ENCODE measurements around the gene LTO1. TPM values are rescaled to one million over a fixed set of nuclear protein-coding genes. Genes with fewer than 3 reads are reported as not detected.
A peak's percentile ranks its signal among the peaks of the same experiment; 100 is the strongest.

The LTO1 gene
- total and polyA plus RNA-seq, 2 of the 13 experiments (the other 11 are each of a cell fraction or from before 2014, with no cell fraction given), result 11.8 to 15.0 TPM

DNA sequence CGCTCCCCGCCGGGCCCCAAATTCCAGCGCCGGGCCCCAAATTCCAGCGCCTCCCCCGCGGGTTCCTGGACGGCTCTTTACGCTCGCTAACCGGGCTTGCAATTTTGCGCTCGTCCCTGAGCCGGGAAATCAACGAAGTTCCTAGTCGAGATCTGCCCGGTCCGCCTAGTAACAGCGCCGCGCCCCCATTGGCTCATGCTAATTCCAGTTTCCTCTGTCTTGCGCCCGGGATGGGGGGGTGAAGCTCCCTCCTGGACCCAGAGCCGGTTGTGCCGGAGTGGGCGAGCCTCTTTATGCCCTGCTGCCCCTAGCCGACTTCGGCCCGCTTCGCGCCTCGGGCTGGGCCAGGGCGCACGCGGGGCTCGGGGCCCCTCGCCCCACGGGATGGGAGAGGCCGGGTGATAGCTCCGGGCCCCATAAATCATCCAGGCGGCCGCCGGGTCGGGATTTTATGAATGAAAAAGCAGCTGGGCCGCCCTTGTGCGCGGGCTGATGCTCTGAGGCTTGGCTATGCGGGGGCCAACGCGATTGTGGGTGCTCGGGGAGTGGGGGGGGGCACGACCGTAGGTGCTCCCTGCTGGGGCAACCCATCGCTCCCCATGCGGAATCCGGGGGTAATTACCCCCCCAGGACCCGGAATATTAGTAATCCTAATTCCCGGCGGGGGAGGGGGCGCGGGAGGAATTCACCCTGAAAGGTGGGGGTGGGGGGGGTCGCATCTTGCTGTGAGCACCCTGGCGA is 36.0 kb downstream of the LTO1 start (continued):
- no peak for TF ChIP-seq NCOA1 (CRISPR knock-in tag; IDR thresholded peaks at IDR 0.05)
- TF ChIP-seq PAF1 (CRISPR knock-in tag; IDR thresholded peaks at IDR 0.05), result no peak
- no peak for TF ChIP-seq EZH2 (conservative IDR thresholded peaks at IDR 0.05; ENCODE audit: low read depth, low read length)
- no peak for TF ChIP-seq HMGA1 (CRISPR knock-in tag; conservative IDR thresholded peaks at IDR 0.05)
- peak; percentile 32; the same call in 1 of the 2 replicates for TF ChIP-seq ELF3 (CRISPR knock-in tag; IDR thresholded peaks at IDR 0.05)
- TF ChIP-seq, protein P1, sequence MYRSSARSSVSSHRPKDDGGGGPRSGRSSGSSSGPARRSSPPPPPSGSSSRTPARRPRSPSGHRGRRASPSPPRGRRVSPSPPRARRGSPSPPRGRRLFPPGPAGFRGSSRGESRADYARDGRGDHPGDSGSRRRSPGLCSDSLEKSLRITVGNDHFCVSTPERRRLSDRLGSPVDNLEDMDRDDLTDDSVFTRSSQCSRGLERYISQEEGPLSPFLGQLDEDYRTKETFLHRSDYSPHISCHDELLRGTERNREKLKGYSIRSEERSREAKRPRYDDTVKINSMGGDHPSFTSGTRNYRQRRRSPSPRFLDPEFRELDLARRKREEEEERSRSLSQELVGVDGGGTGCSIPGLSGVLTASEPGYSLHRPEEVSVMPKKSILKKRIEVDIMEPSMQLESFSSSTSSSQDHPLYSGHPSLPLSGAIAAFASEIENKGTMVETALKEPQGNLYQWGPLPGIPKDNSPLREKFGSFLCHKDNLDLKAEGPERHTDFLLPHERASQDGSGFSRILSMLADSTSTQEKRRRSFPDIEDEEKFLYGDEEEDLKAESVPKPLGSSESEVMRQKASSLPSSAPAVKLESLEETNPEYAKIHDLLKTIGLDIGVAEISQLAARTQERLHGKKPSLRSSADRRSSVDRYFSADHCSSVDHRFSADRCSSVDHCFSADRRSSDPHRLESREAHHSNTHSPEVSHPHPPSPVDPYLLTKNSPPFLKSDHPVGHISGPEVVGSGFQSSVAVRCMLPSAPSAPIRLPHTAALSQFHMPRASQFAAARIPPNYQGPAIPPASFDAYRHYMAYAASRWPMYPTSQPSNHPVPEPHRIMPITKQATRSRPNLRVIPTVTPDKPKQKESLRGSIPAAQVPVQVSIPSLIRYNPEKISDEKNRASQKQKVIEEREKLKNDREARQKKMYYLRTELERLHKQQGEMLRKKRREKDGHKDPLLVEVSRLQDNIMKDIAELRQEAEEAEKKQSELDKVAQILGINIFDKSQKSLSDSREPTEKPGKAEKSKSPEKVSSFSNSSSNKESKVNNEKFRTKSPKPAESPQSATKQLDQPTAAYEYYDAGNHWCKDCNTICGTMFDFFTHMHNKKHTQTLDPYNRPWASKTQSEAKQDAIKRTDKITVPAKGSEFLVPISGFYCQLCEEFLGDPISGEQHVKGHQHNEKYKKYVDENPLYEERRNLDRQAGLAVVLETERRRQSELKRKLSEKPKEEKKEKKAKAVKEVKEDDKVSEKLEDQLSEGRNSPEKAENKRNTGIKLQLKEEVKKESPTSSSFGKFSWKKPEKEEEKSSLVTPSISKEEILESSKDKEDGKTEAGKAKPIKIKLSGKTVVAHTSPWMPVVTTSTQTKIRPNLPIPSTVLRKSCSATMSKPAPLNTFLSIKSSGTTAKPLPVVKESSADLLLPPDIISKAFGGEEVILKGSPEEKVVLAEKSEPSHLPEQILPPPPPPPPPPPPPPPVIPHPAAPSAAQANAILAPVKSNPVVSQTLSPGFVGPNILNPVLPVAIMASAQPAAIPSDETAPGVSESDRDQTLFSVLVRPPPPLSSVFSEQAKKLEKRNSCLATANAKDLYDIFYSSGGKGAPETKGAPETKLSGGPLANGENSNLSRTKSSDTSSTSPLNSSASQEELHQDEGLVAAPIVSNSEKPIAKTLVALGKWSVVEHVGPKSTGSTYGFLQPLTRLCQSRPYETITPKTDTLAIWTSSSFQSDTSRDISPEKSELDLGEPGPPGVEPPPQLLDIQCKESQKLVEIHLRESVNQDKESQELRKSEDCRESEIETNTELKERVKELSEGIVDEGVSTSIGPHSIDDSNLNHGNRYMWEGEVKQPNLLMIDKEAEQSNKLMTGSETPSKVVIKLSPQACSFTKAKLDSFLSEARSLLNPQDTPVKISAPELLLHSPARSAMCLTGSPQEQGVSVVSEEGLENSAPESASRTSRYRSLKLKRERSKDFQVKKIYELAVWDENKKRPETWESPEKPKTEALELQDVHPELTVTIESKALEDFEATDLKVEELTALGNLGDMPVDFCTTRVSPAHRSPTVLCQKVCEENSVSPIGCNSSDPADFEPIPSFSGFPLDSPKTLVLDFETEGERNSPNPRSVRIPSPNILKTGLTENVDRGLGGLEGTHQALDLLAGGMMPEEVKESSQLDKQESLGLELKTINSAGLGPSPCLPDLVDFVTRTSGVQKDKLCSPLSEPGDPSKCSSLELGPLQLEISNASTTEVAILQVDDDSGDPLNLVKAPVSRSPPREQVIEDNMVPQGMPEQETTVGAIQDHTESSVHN (CRISPR knock-in tag; IDR thresholded peaks at IDR 0.05), result no peak
- TF ChIP-seq ZNF713 (CRISPR knock-in tag; IDR thresholded peaks at IDR 0.05), result no peak
- TF ChIP-seq, protein P2, sequence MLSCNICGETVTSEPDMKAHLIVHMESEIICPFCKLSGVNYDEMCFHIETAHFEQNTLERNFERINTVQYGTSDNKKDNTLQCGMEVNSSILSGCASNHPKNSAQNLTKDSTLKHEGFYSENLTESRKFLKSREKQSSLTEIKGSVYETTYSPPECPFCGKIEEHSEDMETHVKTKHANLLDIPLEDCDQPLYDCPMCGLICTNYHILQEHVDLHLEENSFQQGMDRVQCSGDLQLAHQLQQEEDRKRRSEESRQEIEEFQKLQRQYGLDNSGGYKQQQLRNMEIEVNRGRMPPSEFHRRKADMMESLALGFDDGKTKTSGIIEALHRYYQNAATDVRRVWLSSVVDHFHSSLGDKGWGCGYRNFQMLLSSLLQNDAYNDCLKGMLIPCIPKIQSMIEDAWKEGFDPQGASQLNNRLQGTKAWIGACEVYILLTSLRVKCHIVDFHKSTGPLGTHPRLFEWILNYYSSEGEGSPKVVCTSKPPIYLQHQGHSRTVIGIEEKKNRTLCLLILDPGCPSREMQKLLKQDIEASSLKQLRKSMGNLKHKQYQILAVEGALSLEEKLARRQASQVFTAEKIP (CRISPR knock-in tag; IDR thresholded peaks at IDR 0.05; ENCODE audit: borderline replicate concordance), result no peak
- TF ChIP-seq, protein P3, sequence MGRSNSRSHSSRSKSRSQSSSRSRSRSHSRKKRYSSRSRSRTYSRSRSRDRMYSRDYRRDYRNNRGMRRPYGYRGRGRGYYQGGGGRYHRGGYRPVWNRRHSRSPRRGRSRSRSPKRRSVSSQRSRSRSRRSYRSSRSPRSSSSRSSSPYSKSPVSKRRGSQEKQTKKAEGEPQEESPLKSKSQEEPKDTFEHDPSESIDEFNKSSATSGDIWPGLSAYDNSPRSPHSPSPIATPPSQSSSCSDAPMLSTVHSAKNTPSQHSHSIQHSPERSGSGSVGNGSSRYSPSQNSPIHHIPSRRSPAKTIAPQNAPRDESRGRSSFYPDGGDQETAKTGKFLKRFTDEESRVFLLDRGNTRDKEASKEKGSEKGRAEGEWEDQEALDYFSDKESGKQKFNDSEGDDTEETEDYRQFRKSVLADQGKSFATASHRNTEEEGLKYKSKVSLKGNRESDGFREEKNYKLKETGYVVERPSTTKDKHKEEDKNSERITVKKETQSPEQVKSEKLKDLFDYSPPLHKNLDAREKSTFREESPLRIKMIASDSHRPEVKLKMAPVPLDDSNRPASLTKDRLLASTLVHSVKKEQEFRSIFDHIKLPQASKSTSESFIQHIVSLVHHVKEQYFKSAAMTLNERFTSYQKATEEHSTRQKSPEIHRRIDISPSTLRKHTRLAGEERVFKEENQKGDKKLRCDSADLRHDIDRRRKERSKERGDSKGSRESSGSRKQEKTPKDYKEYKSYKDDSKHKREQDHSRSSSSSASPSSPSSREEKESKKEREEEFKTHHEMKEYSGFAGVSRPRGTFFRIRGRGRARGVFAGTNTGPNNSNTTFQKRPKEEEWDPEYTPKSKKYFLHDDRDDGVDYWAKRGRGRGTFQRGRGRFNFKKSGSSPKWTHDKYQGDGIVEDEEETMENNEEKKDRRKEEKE (IDR thresholded peaks at IDR 0.05), result no peak
- TF ChIP-seq ZNF24 (IDR thresholded peaks at IDR 0.05), result no peak
- TF ChIP-seq NFIC (IDR thresholded peaks at IDR 0.05; ENCODE audit: low read length), result no peak
- no peak for TF ChIP-seq REPIN1 (CRISPR knock-in tag; IDR thresholded peaks at IDR 0.05; ENCODE audit: borderline replicate concordance, low read depth)

Data from HepG2 (cell line).